DMS153 (cell line): Measurements from ENCODE around the gene ACRBP.

Source experiments
- DNase-seq: peaks from one replicate; lab custom pipeline; 2025; lab: John Stamatoyannopoulos, UW

Gene ACRBP

DNA sequence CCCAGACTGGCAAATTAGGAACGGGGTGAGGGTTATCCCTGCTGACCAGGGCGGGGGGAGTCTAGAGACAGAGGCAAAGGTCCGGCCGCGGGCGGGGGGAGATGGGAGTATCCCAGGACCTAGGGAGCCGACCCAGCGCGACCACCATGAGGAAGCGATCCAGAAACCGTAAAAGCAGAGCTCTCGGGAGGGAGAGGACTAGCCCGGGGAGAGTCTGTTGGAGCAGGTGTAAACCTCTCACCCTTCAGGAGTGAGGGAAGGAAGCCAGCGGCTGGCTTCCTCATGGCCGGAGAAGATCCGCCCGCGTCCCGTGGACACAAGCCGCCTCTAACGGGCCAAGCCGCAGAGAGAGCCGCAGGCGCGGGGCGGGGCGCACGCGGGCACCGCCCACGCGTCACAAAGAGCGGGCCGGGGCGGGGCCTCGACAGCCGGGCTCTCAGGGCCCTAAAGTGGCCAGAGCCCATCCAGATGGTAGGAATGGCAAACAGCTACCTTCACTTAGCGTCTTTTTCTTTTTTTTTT is at the start of gene ACRBP:
Gene ACRBP, minus strand, starts transcription at position 350 of the 522 bp plus-strand sequence. Its CDS starts 66 bp downstream, at position 284.
- DNase-seq: no peak

DNA sequence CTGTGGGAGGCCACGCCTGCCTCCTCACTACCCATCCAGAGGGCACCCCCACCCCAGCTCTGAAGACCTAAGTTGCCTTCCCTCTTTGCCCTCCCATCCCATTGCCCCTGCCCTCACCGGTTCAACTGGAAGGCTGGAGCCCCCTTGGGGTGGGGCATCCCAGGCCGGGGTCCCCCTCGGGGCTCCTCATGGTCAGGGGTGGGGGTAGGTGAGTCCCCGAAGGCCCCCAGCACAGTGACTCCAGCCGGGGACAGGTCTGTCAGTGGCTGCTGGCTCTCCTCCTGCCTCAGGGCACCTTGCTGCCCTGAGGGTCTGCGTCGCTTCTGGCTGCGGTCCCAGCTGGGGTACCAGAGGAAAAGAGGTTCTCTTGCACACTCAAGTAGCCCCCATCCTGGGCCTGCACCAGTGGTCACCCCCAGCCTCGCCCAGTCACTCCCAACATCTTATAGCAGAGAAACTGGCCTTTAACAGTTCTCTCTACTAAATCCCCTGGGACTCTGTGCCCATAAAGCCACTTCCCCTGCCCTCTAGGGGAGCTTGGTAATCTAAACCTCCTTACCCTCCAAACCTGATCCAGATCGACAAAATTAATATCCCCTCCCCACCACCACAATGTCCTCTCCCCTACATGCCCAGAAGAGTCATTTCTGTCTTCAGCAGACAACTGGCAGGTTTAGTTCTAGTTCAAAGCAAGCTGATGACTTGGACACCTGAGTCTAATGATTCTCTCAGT is 48.2 kb upstream of the ACRBP start:
- DNase-seq: no peak

DNA sequence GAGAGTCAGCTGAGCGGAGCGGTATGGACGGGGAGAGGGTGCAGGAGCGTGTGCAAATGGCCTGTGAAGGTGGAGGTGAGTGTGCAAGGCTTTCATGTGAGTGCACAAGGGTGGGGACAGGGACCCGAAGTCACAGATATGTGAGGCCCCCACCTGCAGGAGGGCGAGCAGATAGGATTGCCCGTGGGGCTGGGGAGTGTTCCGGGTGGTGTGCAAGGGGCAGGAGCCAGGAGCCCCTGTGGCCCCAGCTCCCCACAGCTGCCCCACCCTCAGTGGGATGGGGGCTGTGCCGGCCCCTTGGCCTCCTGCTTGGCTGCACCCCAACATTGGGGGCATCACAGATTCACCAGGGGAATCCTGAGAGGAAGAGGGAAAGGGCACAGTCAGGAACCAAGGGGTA is 47.5 kb upstream of the ACRBP start:
- DNase-seq: no peak

DNA sequence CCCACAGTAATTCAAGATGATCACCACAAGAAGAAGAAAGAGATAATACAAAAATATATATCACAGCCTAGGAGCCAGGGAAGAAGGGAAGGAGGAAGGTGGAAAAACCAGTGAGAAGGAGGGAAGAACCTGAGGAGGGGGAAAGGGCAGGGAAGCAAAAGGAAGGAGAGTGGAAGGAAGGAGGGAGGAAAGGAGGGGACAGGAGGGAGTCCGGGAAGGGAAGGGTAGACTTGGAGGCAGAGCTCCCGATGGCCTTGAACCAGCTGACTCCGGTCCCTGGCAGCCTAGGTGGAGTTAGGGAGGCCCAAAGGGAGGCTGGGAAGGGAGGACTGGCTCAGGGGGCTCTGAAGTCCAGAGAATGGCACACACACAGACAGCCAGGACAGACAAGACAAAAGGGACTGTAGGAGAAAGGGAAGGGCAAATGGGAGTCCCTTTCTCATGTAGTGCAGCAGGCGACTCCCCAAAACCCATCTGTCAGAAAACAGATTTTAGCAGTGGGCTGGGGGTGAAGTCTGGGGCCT is 46.7 kb upstream of the ACRBP start:
- no peak for DNase-seq

DNA sequence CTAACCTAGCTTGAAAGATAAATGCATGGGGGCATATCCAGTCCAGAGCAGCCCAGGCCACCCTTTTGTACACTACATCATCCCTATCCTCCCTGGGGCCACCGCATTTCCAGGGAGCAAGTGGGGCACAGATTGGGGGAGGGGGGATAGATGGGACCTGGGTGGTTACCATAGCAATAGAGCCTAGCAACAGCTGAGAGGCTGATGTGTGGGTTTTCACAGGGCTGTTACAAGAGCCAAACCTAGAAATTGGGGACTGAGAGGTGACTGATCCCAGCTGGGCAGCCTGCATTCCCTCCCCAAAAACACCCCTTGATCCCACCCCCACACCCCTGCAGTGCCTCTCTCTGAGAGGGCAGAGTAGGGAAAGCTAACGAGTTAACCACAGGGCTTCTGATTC is 45.7 kb upstream of the ACRBP start:
- DNase-seq: no peak

DNA sequence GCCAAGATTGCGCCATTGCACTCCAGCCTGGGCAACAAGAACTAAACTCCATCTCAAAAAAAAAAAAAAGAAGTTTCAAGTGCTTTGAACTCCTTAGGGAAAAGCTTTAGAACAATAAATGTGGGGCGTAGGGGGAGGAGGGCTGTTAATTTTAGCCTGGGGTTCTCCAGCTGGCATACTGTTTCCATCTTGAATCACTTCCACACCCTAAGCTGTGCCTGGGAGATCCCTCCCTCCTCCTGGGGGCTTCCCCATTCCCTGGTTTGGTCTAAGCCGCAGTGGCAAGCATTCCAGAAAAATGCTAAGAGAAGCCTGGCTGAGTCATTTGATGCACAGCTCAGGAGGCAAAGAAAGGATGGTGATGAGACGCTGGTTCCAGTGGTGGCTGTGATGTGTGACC is 44.2 kb upstream of the ACRBP start:
- DNase-seq: no peak

DNA sequence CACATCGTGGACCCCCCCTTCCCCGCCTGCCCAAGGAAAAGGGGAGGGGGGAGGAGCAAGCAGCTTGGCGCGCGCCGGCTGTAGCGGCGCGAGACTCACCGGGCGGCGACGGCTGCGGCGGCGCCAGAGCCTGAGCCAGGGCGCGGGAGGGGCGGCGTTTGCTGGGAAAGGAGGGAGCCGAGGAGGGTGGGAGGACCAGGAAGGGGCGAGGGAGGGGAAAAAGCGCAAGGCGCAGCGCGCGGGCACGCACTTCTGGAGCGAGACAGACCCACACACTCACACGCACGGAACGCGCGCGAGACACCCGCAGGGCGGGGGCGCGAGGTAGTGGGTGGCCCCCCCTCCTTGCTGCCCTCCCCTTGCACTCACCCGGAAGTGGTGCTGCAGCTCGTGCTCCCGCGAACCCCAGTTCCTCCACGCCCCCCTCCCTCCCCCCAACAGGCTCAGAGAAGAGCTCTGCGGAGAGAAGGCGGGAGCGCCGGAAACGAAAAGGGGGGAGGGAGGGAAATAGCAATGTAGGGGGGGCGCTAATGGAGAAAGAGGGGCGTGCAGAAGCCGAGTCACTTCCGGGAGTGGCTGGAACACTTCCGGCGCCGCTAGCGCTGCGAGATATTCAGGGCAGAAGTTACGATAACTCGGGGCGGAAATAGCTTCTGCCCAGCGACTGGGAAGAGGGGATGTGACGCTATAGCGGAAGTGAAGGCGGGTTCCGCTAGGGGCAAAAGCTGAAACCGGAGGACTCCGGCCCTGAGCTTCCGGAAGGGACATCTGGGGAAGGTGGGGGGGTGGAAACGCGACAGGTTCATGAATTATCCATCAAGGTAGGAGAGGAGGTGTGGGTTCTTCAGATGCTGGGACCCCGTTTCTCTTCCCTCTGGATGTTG is 42.0 kb upstream of the ACRBP start, which contains the start of gene ZNF384:
Gene ZNF384, minus strand, starts transcription at position 377 of the 884 bp plus-strand sequence. CDS start 9,855 bp downstream, outside the sequence.
- DNase-seq: peak; percentile 98

DNA sequence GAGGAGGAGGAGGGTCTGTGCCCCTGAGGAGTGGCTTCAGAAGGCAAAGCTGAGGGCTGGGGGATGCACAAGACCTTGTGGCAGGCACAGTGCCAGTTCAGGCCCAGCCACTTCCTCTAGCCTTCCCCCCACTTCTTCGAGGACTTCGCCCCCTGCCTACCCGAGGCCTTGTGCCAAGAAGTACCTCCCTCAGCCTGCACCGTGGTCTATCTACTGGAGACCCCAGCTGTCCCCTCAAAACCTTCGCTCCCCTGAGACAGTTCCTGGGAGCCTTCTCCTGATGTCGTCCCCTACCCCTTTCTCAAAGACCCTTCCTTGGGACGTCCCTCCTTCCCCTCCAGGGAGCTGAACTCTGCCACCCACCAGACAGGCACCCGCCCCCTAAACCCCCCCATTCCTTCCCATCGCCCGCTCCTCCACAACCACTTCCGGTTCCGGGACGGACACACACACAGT is 41.3 kb upstream of the ACRBP start:
- no peak for DNase-seq

DNA sequence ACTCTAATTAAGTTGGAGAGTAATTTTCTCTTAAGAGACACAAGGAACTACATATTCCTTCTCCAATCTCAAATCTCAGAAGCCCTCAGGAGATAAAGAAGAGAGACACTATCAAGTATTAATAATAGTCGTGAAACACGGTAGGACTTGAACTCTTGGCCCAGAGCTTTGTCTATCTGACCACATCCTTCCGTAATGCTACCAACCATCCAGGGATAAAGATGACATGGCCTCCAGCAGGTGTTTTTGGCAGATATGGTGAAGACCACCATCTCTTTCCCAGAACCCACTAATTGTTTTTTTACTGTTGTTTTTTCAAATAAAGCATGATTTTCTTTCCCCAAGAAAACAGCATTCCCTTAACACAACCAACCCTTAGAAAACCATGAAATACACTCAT is 38.6 kb upstream of the ACRBP start:
- DNase-seq: no peak

DNA sequence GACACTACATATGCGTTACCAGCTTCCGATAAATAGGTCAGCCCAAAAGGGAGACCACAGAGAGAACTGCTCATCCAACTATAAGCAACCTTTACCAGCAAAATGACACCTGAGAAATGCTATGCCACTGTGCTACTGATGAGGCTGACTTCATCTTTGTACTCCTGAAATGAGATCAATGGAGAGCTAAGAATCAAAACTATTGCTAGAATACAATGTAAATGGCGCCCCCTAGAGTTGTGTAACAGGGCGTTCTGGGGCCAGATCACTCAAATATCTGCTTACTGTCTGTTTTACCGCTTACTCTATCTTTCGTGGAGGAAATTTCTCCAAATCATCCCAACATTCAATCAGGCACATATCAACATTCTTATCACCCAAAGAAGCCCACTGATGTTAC is 37.4 kb upstream of the ACRBP start:
- no peak for DNase-seq

DNA sequence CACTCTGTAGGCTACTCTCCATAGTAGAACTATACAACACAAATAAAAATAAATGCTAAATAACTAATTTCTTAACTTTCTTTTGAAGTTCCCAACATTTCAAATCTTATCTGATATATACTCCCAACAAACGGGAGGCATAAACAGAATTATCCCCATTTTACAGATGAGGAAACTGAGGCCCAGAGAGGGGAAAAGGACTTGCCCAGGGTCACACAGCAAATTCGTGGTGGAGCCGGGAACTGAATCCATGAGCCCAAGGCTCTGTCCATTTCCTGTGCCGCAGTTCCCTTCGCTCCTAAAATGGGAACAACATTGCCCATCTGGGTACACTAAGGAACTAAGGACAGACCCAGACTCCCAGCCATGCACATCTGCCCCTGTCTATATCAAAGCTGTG is 29.7 kb upstream of the ACRBP start:
- DNase-seq: no peak

DNA sequence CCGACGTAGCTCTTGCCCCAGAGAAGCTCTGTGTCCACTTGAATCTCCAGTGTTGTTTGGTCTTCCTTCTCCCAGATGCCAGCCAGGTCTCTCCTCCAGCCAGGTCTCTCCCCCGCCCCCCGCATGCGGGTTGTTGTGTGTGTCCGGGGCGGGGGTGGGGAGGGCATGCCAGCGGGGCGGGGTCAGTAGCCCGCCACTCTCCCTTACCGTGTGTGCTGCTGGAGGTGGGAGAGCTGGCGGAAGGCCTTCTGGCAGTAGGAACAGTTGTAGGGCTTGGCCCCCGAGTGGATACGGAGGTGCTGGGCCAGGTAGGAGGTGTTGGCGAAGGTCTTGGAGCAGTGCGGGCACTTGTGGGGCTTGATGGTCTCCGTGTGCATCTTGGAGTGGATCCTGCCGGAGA is 24.9 kb upstream of the ACRBP start:
- no peak for DNase-seq

DNA sequence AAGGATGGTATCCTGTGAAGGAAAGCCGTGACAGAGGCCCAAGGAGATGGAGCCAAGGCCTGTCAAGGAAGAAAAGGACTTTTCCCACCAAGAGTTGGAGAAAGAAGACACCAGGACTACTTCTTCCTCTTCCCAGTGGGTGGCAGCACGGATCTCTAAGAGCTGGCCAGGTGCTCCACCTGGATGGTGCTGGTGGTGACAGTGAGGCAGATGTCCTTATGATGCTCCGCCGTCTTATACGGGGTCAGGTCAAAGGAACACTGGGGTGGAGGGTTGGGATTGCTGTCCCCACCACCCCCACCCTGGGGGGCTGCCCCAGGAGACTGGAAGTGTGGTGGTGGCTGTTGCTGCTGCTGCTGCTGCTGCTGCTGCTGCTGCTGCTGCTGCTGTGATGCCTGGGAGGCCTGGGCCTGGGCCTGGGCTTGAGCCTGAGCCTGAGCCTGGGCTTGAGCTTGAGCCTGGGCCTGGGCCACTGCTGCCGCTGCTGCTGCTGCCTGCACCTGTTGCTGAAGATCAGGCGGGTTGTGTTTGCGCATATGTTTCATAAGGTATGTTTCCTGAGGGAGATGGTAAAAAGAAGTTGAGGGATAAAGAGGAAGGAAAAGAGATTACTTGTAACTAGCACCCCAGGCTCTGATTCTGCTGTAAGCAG is 20.5 kb upstream of the ACRBP start:
- no peak for DNase-seq

DNA sequence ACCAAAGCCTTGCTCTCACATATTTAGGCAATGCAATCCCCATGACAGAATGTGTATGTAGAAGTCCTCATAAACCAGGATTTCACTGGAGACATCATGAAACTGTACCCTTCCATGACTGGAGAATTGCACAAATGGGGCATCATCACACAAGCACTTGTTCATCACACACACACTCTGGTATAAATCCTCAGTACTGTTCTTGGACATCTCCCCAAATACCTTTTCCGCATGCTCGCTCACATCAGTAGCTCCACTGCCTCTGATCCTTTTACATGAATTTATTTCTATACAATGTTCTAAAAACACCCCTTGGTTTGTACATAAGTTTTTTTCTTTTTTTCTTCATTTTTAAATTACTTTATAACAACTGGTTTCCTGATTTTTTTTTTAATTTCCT is 19.0 kb upstream of the ACRBP start:
- no peak for DNase-seq

DNA sequence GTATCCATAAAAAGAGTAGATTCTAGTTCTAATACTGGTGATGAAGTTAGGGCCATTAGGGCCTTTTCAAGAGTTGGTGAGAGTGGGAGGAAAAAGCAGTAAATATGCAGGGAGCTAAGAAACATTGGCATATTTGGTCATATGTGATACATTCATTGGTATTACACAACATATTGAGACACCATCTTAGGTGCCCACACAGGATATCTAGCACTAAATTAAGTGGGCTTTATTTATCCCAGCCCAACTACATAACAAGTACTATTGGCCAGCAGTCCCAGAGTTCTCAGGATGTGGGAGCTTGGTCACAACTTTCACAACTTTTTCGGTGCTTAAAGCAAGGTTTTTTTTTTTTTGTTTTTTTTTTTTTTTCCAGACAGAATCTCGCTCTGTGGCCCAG is 17.7 kb upstream of the ACRBP start:
- DNase-seq: no peak

DNA sequence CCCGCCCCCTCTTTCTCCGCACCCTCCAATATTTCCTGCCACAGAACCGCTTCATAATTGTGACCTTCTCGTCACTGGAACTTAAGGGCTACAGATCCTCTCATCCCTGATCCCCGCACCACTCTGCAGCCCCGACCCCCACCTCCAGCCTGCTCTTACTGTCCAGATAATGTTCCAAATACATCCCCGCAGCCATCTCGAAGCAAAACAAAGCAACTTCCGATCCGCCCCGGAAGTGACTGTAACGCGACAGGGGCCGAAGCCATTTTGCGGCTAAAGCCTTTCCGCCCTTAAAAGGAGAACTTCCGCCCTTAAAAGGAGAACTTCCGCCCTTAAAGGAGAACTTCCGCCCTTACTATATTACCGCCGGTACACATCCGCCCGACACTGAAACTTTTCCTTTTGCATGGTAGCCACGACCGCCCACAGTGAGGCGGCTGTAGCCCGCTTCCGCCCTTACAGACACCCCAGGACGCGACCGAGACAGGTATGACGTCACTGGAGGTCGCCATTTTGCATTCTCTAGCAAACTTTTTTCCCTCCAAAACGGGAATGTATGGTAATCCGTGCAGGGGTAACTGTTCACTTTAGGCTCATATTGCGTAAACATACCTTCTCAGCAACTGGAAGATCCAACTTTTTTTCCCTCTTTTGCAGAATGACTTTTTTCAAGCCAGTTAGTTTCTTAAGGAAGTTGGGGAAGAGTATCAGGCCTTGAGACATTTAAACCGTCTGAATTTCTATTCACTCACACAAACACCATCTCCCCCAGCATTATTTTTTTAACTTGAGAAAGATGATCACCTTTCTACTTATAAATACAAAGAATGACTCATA is 15.9 kb upstream of the ACRBP start, which contains the start of gene ING4:
Gene ING4, minus strand, starts transcription at position 214 of the 837 bp plus-strand sequence. Its CDS starts 18 bp downstream, at position 196.
- DNase-seq: peak; percentile 99

DNA sequence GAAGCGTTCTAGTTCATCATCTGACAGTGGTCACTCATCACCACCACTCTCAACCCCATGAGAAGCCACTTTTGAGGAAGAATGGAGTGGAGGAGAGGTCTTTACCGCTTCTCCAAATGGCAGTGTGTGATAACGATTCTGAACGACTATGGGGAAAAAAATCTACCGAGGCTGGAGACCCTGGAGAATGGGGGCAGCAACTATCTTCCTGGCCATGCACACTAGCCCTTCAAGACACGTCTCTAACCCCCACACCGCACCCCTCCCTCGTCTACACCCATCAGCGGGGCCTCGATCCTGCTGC is 15.3 kb upstream of the ACRBP start:
- no peak for DNase-seq

DNA sequence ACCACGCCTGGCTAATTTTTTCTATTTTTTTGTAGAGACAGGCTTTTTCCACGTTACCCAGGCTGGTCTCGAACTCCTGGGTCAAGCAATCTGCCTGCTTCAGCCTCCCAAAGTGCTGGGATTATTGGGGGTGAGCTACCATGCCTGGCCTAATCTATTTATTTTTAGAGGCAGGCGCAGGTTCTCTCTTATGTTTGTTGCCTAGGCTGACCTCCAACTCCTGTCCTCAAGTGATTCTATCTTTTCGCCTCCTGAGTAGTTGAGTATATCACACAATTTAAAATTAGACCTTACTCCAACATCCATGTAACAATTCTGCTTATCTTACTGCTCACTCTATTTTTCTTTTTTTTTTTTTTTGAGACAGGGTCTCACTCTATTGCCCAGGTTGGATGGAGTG is 6.8 kb upstream of the ACRBP start:
- no peak for DNase-seq

DNA sequence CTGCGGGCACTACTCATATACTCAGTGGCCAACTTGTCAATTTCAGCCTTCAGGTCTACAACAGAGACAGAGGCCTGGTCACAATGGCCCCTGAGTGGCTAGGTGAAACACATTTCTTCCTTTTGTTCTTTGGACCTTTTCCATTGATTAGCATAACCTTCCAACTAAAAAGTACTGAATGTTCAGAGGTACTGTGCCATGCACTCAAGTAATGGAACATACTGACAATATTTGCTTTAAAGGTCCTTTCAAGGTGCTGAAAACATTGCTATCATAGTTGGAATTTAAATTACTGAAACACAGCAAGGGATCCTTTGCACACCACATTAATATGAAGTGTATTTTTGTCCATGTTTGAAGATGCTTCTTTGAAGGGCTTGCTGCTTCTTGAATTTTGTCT is 6.1 kb upstream of the ACRBP start:
- DNase-seq: no peak

DNA sequence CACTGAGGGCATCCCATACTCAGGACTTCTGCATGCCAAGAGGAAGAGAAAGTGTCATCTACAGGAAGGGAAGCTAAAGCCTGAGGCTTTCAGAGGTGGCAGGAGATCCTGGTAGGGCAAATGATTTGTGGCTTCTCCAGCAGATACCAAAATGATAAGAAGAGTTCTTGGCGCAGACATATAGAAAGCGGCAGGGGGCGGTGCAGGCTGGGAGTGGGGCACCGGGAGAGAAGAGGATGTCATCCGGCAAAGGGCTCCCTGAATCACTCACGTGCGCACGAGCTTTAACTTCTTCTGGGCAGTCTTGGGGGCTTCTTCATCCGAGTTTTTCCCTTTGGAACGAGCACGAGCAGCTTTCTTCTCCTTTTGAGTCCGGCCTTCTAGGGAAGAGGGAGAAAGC is 5.2 kb upstream of the ACRBP start:
- DNase-seq: no peak

DNA sequence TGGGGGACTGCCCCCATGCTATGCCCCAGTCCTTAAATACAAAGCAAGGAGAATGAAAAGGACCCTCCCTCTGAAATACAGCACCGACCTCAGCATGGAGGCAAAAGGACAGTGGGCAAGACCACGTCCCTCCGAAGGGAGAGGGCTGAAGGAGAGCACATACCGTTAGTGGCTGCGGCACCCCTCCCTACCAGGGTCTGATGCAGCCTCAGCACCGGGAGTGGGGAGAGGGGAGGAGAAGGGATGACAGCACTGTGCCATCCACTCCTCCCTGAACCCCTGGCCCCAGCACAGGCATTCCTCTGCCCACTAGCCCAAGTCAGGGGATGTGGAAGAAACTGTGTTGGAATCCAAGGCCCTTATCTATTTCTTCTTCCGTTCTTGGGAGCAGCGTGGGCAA is 3.6 kb upstream of the ACRBP start:
- no peak for DNase-seq
